Islet precursor cell (in vitro differentiated cells): Measurements from ENCODE around the gene SLC17A8.
A peak's percentile ranks its signal among the peaks of the same experiment; 100 is the strongest.
"Not testable (repeated sequence)": the region's sequence is repeated elsewhere in the genome, so short reads cannot be mapped to it uniquely, and the experiment has no call there.

ENCODE experiments used
- DNase-seq: peaks from one replicate; pipeline ENCODE4 v3.0.0-alpha.2; 2018

SLC17A8 gene

DNA sequence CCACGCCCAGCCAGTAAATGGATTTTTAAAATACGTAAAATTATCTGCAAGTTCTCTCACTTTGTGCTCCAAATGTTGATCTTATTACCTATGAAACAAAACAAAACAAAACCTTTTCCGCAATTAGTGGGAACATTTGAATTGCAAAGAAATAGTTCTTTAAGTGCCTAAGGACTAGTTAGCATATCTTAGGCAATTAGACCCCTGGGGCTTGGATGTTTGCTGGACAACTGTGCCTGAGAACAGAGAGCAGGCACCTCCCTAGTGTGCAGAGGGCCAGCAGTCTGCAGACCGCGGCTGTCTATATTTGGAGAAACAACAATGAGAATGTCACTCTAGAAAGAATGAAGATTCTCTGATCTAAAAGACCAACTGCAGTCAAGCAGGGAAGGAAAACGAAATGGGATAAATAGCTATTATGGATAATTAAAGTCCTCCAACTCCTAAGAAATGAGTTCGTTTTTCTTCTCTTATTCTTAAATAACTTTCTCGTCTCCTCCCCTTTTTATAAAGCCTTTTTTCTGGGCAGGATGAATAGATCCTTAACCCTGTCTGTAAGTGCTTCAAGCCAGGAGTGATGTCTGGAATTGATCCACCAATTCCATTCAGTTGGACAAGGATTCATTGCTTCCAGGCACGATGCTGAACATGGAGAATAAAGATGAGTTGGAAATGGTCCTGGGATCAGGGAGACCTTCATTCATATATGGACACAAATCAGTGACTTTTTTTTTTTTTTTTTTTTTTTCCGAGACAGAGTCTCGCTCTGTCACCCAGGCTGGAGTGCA, 16.2 kb downstream of the SLC17A8 start:
- peak; percentile 83 for DNase-seq

DNA sequence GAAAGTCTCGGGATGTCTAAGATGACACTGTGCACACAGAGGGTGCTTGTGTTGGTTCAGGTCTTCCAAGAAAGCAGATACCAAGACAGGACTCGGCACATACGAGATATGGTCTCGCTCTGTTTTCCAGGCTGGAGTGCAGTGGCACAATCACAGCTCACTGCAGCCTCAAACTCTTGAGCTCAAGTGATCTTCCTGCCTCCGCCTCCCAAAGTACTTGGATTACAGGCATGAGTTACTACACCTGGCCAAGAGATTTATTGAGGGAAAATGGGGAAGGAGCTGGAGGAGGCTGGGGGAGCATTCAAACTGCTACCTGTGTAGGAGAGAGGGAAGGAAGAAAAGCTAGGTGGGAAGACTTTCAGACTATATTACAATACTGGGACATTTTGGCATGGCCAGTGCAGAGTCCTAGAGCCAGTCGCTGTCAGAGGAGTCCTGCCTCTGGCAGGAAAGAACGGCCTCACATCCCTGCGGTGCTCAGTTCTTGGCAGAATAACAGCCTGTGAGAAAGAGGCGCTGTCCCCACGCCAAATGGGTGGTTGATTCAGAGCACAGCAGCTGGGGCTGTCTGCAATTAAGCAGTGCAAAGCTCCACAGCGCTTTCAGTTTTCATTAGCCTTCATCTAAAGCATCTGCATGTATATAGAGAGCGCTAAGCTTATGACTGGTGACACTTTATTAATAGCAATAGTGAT, 18.3 kb downstream of the SLC17A8 start:
- DNase-seq: no peak

DNA sequence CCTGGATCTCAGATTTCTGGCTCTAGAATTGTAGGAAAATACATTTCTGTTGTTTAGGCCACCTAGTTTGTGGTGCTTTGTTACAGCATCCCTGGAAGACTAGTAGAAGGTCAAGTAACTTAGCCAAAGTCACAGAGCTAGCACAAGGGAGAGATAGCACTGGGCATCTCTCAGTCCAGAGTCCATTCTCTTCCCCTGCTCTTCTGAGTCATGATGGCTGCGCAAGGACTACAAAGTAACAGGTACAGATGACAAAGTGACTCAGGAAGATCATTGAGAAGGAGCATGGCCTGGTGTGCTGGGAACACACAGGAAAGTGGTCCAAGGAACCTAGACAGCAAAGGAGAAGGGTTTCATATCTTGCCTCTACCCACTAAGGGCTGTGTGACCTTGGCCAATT, 19.3 kb downstream of the SLC17A8 start:
- DNase-seq: no peak

DNA sequence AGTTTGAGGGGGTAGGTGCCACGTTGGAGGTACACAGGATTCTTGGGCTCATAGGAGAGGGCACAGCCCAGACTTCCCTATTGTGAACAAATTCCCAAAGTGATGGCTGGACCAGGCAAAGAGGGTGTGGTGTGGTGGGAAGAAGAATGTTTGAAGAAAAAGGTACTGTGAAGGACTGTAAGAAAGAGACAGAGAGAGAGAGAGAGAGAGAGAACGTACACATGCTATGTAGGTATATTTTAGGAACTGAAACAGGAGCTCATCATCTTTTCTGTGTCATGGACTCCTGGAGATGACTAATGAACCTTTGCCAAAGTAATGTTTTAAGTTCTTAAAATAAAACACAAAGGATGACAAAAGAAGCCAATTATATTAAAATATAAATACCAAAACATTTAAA, 24.5 kb downstream of the SLC17A8 start:
- DNase-seq: peak; percentile 47

DNA sequence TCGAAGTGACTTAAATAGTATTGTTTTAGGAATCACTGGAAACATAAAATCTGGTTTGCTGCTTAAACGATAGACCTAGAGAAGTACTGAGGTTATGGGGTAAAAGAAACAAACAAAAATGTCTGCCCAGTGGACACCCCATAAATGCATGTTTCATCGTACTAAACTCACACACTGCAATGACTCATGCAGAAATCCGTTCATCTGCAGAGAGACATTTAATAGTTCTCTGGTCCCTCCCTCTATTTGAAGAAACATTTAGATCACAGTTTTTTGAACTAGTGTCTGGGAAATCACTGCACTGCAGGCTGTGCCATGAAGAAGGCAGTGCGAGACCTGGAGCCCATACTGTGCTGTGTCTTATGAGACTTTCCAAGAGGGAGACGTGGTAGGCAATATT, 25.5 kb downstream of the SLC17A8 start:
- peak; percentile 25 for DNase-seq

DNA sequence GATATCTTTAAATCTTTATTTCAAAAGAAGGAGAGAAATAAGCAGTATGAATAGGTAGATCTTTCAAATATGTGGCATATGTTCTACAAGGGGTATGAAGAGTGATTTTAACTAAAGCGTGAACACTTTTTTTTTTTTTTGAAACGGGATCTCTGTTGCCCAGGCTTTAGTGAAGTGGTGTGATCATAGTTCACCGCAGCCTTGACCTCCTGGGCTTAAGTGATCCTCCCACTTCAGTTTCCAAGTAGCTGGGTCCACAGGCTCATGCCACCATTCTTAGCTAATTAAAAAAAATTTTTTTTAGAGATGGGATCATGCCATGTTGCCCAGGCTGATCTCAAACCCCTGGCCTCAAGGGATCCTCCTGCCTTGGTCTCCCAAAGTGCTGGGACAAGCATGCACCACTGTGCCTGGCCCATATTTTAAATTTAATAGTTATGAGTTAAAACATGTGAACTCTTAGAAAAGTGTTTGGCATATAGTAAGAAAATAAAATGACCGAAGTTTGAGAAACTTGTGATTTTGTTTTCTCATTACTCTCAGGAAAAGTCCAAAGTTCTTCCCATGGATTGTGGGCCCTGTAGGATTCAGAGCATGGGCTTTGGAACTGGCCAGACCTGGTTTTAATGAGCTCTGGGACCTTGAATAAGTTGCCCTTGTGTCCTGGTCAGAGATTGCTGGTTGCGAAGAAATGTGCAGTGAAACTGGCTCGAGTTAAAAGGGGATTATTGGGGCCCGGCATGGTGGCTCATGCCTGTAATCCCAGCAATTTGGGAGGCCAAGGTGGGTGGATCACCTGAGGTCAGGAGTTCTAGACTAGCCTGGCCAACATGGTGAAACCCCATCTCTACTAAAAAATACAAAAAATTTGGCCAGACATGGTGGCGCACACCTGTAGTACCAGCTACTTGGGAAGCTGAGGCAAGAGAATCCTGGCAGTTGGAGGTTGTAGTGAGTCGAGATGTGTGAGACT, 27.0 kb downstream of the SLC17A8 start:
- peak; percentile 27 for DNase-seq

DNA sequence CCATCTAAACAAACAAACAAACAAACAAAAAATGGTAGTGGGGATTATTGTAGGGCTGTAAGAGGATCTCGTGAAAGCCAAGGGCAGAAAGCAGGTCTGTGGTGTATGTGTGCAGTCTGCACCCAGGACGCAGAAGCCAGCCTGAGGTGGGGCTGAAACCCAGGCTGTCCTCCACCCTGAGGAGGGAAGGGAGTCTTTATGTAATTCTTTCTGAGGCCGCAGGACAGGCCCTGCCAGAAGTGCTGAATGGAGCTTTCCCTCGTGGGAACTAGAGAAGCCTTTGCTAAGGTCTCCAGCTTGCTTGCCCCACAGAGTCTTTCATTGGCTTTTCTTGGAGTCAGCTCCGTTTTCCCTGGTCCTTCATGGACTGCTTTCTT, 27.7 kb downstream of the SLC17A8 start:
- peak; percentile 40 for DNase-seq

DNA sequence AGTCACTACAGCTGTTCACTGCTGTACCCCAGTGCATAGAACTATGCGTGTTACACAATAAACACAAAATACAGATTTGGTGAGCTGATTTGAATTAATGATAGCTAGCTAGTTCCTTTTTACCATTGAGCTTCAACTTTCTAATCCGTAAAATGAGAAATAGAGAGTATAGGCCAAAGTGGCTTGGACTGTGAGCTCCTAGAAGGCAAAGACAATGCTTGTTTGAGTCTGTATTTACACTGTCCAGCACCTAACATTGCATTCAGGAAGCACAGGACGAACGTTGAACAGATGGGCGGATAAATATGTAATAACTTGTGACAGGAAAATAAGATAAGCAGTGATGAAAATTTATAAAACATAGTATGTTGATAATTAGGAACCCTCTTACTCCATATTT, 31.5 kb downstream of the SLC17A8 start:
- DNase-seq: no peak

DNA sequence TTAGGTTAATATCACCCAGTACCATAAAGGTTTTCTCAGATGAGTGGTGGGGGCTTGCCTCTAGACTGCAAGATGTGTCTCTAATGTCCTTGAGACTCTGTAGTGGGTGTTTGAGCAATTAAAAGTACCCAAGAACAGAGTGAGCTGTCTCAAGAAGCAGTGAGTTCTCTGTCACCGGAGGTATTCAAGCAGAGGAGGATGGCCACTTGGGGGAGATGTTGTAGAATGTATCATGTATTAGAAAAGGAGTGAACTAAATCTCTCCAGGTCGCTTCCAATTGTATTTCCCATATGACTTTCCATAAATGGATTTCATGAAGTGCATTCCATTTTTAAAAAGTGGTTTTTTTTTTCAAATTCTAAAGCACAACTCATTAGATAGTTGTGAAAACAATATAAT, 35.0 kb downstream of the SLC17A8 start:
- DNase-seq: no peak

DNA sequence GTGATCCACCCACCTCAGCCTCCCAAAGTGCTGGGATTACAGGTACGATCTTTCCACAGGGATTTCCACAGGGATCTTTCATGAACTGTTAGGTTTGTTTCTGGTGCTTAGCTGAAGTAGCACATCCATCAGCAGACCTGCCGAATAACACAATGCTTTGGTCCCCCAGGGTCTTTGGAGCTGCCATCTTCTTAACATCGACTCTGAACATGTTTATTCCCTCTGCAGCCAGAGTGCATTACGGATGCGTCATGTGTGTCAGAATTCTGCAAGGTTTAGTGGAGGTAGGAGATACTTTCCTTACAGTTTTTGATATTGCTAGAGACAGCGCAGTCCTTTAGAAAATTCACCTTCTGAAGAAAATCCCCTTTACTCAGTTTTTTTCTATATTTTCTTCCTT, 36.3 kb downstream of the SLC17A8 start:
- DNase-seq: peak; percentile 23

DNA sequence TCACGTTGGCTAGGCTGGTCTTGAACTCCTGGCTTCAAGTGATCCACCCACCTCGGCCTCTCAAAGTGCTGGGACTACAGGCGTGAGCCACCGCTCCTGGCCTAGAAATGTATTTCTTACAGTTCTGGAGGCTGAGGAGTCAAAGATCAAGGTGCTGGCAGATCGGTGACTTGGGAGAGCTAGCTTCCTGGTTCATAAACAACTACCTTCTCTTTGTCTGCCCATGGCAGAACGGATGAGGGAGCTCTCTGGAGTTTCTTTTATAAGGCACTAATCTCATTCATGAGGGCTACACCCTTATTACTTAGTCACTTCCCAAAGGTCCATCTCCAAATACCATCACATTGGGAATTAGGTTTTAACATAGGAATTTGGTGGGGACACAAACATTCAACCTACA, 38.9 kb downstream of the SLC17A8 start:
- peak; percentile 22 for DNase-seq

DNA sequence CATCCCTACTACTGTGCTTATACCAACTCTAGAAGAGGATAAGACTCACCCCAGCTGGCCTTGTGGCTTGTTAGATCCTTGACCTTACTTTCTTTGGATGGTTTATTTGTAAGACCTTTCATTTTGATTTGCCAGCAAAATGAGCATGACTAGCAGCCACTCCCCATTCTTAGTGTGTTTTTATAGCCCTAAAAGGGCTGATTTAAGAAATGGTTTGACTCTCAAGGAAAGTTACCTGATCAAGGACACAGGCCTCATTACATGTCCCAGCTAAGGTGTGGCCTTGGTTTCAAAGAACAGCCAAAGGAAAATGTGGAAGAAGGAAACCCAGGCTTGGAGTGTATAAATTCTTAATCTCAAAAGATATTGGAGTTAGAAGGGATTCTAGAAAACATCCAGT, 41.4 kb downstream of the SLC17A8 start:
- peak; percentile 22 for DNase-seq

DNA sequence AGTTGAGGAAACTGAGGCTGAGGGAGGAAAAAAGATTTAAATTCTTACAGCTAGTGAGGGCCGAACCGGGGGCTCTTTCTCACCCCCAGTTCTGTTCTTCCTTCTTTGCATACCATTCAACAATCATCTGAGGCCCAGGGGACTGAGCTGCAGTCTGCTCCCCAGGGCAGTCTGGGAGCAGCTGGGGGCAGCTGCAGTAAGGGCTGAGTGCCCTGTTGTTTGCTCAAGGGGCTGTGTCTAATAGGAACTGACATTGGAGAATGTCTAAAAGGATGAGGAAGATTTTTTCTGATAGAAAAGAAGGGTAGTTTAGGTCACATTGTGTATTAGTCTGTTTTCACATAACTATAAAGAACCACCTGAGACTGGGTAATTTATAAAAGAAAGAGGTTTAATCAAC, 42.2 kb downstream of the SLC17A8 start:
- DNase-seq: peak; percentile 38

DNA sequence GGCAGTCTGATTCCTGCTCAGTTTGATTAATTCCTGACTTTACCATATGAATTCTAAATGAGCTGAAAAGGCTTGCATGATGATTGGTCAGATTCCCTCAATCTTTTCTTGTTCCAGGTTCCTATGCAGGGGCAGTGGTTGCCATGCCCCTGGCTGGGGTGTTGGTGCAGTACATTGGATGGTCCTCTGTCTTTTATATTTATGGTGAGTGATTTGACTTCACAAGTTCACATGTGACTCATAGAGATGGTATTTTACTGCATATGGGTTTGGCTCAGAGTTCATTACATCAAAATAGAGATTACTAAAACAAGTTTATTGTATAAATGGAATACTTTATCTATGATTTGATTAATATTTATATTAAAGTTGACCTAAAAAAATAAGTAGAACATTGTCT, 44.8 kb downstream of the SLC17A8 start:
- DNase-seq: peak; percentile 55

DNA sequence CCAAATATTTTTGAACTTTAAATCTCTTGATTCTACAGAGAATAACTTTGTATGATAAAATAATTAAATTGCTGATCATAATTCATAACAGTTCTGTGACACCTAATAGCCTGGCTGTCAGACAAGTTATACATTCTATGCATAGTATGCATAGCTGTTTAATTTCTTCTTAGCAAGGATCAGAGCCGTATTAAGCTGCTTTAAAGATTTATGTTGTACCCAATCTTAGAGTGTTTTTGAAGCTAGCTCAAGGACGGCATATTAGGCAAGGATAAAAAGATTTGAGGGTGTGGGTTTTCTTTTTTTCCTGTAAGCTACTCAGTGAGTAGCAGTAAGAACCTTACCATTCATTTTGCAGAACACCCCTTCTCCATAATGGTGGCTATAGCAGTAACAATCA, 45.9 kb downstream of the SLC17A8 start:
- DNase-seq: no peak

DNA sequence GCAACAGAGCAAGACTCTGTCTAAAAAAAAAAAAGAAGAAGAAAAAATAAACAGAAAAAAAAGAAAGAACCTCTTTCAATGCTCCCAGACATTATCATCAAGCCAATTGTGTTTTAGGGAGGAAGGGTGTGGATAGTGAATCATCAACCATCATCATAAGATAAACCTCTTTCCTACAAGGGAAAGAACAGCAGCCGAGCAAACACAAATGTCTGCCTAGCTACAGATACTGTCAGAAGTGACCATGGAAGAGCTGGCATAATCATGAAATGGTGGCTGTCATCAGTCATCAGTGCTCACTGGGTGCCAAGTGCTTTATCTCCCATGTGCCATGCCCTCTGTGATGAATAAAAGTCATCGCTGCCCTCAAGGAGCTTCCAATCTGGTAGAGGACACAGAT, 46.6 kb downstream of the SLC17A8 start:
- DNase-seq: no peak

DNA sequence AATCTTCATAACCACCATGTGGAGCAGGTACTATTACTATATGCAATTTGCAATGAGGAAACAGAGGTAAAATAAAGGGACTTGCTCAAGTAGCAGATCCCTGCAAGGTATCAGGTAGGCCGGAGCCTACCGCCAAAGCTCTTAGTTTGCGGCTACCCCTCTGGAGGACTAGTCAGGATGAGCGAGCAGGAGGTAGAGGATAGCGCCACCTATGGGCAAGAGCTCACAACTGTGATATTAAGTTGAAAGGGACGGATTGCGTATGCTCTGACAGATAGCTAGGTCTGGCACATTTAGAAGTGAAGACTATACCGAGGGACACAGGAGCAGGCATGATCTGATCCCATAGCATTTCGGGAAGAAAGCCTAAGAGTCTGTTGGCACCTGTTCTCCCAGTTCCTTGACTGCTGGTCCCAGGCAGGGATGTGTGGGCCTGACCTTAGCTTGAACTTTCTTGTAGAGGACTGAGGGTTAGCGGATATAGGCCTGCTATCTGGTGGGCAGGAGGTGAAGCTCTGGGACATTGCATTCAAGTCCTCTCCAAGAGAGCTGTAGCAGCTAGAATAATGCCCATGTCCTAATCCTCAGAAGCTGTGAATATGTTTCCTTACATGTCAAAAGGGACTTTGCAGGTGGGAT, 48.0 kb downstream of the SLC17A8 start:
- peak; percentile 93 for DNase-seq

DNA sequence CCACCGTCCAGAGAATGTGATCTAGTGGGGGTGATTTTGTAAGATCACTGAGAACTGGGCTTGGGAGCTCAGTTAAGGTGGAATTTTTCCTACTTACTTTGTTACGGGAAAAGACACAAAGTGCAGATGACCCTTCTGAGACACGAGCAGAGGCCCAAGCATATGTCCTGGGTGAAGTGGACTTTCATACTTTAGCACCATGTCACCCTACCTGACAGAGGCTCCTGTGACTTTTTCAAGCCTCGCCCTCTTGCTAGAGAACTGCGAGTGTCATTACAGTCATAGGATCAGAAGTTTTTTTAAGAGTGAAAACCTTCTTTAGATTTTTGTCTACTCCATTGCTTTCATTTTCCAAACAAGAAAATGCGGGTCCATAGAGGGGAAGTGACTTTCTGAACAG, 56.1 kb downstream of the SLC17A8 start:
- DNase-seq: no peak

DNA sequence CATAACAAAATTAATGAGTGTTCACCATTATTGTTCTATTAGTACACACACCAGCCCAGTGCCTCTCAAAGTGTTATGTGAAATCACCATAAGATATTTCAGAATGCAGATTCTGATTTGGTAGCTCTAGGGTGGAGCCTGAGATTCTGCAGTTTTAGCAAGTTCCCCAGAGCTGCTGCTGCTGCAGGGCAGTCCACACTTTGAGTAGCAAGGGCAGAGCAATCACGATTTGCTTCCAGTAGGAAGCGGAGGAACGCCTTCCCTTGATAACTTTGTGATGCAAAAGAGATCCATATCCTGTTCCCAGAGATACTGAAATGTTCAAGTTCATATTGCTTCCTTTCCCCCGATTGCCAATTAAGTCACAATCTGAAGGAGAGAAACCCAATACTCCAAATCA, 57.9 kb downstream of the SLC17A8 start:
- no peak for DNase-seq

DNA sequence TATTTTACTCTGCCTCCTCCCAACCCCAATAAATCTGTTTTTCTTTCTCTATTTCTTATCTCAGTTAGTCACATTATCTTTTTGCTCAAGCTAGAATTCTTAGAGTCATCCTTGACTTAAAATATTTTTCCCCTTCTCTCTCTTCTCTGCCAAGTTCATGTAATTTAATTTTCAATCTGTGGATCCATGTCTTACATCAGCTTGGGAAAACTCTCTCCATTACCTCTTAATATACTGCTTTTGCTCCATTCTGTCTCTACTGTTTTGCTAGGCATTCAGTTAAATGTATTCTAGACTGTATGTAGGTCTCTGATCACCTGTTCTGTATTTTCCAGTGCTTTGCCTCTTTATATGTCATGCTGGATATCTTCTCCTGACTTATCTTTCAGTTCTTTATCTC, 65.8 kb downstream of the SLC17A8 start:
- no peak for DNase-seq

DNA sequence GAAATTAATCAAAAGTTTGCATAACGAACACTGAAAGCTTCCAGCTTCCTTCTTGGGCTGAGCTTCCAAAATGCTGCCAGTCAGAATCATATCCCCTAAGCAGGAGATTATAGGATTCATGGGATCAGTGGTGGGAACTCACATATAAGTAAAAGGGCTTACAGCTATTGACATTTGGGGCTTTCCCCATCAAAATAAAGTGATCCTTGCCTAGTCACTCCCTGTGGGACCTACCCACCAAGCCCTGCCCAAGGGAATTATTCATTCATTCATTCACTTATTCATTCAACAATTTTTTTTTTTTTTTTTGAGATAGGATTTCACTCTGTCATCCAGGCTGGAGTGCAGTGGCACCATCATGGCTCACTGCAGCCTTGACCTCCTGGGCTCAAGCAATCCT, 69.3 kb downstream of the SLC17A8 start:
- no peak for DNase-seq

DNA sequence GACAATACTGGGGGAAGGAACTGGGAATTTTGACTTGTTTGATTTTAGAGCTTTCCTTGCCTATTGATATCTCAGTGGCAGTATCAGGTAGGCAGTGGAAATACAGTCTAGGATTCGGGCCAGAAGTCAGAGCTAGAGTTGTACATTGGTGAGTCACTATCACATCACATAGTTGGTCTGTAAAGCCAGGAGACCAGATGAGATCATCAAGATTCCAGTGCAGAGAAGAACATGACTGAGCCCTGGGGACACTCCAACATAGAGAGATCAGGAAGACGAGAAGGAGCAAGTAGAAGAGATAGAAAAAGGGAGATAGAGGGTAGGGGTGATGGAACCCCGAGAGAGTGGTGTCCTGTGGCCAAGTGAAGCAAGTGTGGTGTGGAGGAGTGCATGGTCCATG, 70.2 kb downstream of the SLC17A8 start:
- DNase-seq: peak; percentile 77

DNA sequence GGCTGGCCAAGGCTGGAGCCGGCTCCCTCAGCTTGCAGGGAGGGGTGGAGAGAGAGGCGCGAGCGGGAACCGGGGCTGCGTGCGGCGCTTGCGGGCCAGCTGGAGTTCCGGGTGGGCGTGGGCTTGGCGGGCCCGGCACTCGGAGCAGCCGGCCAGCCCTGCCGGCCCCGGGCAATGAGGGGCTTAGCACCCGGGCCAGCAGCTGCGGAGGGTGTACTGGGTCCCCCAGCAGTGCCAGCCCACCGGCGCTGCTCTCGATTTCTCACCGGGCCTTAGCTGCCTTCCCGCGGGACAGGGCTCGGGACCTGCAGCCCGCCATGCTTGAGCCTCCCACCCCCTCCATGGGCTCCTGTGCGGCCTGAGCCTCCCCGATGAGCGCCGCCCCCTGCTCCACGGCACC, 73.4 kb downstream of the SLC17A8 start:
- not testable (repeated sequence) for DNase-seq
